ENCODE measurements around the gene YRDC. TPM values are rescaled to one million over a fixed set of nuclear protein-coding genes. Genes with fewer than 3 reads are reported as not detected.
"Not testable (repeated sequence)": the region's sequence is repeated elsewhere in the genome, so short reads cannot be mapped to it uniquely, and the experiment has no call there.

Gene YRDC
- total and polyA plus RNA-seq, 7 donors = 4.4 to 19.0 (median 12.4) TPM

DNA sequence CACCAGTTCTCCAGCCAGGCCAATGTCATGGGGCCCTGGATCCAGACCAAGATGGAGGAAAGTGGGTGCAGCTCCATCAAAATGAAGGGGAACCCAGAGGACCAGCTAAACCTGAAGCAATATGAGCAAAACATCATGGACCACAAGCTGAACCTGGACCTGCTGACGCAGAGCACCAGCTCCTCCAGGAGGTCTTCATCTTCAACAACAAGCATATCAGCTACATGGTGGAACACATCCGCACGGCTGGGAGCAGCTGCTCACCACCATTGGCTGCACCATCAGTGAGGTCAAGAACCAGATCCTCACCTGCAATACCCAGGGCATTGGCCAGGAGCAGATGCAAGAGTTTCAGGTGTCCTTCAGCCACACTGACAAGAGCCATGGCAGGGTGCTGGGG, 29.4 kb downstream of the YRDC start:
- H3K4me3 ChIP-seq = no peak overlapping the region
- DNase-seq = no peak
- H3K36me3 ChIP-seq = no peaks in the 10 kb centered on the region
- no peaks in the 10 kb centered on the region for H3K4me1 ChIP-seq
- 90 to 97% methylated on average over 3 of the region's 3 CpGs for WGBS, 2 donors
- no peak overlapping the region for H3K27ac ChIP-seq
- TF ChIP-seq, protein P1, sequence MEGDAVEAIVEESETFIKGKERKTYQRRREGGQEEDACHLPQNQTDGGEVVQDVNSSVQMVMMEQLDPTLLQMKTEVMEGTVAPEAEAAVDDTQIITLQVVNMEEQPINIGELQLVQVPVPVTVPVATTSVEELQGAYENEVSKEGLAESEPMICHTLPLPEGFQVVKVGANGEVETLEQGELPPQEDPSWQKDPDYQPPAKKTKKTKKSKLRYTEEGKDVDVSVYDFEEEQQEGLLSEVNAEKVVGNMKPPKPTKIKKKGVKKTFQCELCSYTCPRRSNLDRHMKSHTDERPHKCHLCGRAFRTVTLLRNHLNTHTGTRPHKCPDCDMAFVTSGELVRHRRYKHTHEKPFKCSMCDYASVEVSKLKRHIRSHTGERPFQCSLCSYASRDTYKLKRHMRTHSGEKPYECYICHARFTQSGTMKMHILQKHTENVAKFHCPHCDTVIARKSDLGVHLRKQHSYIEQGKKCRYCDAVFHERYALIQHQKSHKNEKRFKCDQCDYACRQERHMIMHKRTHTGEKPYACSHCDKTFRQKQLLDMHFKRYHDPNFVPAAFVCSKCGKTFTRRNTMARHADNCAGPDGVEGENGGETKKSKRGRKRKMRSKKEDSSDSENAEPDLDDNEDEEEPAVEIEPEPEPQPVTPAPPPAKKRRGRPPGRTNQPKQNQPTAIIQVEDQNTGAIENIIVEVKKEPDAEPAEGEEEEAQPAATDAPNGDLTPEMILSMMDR (IDR thresholded peaks at IDR 0.05) = no peak
- TF ChIP-seq EP300 (IDR thresholded peaks at IDR 0.05) (no peak), POLR2AphosphoS5 (IDR thresholded peaks at IDR 0.05) (no peak), POLR2A (IDR thresholded peaks at IDR 0.05) (no peak)
- H3K27me3 ChIP-seq = peaks cover 0 to 13% (median 0%) of the 10 kb centered on the region in 3 donors
- H3K9me3 ChIP-seq = no peaks in the 10 kb centered on the region
- intact Hi-C loops (cut with DNase I) = no loop called here

DNA sequence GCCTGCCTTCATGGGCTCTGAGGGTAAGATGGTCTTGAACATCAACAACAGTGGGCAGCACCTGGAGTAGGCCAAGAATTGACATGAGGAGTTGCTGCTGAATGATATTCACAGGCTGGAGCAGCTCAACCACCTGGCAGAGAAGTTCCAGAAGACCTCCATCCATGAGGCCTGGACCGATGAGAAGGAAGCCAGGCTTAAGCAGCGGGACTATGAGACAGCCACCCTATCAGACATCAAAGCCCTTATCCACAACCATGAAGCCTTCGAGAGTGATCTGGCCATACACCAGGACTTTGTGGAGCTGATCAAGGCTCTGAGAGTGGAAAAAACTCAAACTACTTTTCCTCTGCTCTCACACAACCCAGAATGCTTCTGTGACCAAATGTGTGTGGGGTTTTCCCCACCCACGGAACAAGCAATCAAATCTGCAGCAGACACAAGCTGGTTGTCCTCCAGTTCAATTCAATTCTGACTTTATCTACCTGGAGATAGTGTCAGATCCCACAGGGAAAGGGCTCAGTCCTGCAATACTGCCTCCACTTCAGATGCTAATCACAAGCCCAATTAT, 31.0 kb downstream of the YRDC start:
- intact Hi-C loops (cut with DNase I) = no loop called here
- no peaks in the 10 kb centered on the region for H3K36me3 ChIP-seq
- no peaks in the 10 kb centered on the region for H3K4me1 ChIP-seq
- DNase-seq = no peak
- H3K27me3 ChIP-seq = peaks cover 0 to 10% (median 0%) of the 10 kb centered on the region in 3 donors
- H3K27ac ChIP-seq = no peak overlapping the region
- H3K9me3 ChIP-seq = no peaks in the 10 kb centered on the region
- WGBS, 2 donors = 74 to 75% methylated on average over 4 of the region's 4 CpGs
- TF ChIP-seq, protein P1 (IDR thresholded peaks at IDR 0.05) = no peak
- no peak for TF ChIP-seq POLR2A (IDR thresholded peaks at IDR 0.05)
- H3K4me3 ChIP-seq = no peak overlapping the region

DNA sequence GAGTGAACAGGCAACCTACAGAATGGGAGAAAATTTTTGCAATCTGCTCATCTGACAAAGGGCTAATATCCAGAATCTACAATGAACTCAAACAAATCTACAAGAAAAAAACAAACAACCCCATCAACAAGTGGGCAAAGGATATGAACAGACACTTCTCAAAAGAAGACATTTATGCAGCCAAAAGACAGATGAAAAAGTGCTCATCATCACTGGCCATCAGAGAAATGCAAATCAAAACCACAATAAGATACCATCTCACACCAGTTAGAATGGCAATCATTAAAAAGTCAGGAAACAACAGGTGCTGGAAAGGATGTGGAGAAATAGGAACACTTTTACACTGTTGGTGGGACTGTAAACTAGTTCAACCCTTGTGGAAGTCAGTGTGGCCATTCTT, 36.6 kb downstream of the YRDC start:
- H3K36me3 ChIP-seq; H3K4me1 ChIP-seq; H3K27ac ChIP-seq; H3K9me3 ChIP-seq; H3K4me3 ChIP-seq; DNase-seq; intact Hi-C loops (cut with DNase I): not testable (repeated sequence)
- peaks cover 0 to 44% (median 6%) of the 10 kb centered on the region in 3 donors for H3K27me3 ChIP-seq

GRCh38 chr1:37767488-37767887, 40.5 kb downstream of the YRDC start:
- WGBS, 2 donors = 8 to 35% methylated on average over 2 of the region's 2 CpGs
- Histone ChIP-seq H3K27me3 (peaks cover 23 to 77% (median 40%) of the 10 kb centered on the region in 3 donors), H3K36me3 (no peaks in the 10 kb centered on the region), H3K27ac (no peak overlapping the region), H3K4me3 (no peak overlapping the region), H3K9me3 (no peaks in the 10 kb centered on the region), H3K4me1 (no peaks in the 10 kb centered on the region)
- intact Hi-C loops (cut with DNase I) = no loop called here
- DNase-seq = no peak
- TF ChIP-seq POLR2AphosphoS5 (IDR thresholded peaks at IDR 0.05) = no peak
- no peak for TF ChIP-seq EP300 (IDR thresholded peaks at IDR 0.05)
- no peak for TF ChIP-seq POLR2A (IDR thresholded peaks at IDR 0.05)
- TF ChIP-seq, protein P1 (IDR thresholded peaks at IDR 0.05) = no peak

- Histone ChIP-seq H3K27ac (no peak overlapping the region), H3K36me3 (no peaks in the 10 kb centered on the region), H3K4me1 (no peaks in the 10 kb centered on the region), H3K4me3 (no peak overlapping the region), H3K9me3 (no peaks in the 10 kb centered on the region), H3K27me3 (peaks cover 23 to 91% (median 48%) of the 10 kb centered on the region in 3 donors)
- no peak for TF ChIP-seq EP300 (IDR thresholded peaks at IDR 0.05)
- no peak for TF ChIP-seq POLR2AphosphoS5 (IDR thresholded peaks at IDR 0.05)
- no peak for TF ChIP-seq POLR2A (IDR thresholded peaks at IDR 0.05)
- TF ChIP-seq, protein P1 (IDR thresholded peaks at IDR 0.05) = no peak
- intact Hi-C loops (cut with DNase I) = no loop called here
- no peak for DNase-seq
- WGBS, 2 donors = 5 to 10% methylated on average over 27 of the region's 27 CpGs
Measured at GRCh38 chr1:37765916-37766664, 41.9 kb downstream of the YRDC start.

All from sigmoid colon (tissue), 7 donors.